GM13977 (cell line): Measurements from ENCODE around the gene SCMH1.

Source experiments
- DNase-seq: peaks from one replicate; pipeline ENCODE4 v3.0.0; 2012; ENCODE audit warnings: low spot score
- in situ Hi-C: fragments of 300-500 bp; cut with MboI; formaldehyde crosslinking; loops from one replicate; pipeline ENCODE4 v1.12.0; 2022; ENCODE audit warnings: low sequenced_read_pairs, low pct_unique_long_range_greater_than_20kb, mixed read lengths, inconsistent platforms; ENCODE audit not compliant: unreplicated experiment
- TF ChIP-seq, protein P1 (sequence below): IDR thresholded peaks from 2 replicates; pipeline ENCODE4 v1.5.1; 2012; ENCODE audit warnings: mild to moderate bottlenecking, control low read depth; ENCODE audit not compliant: insufficient read depth; ENCODE audit errors: extremely low read depth, missing control alignments

SCMH1 gene

GRCh38 chr1:41242342-41243078 is 404 bp upstream of the SCMH1 start:
- in situ Hi-C loops: no loop called here
- peak; percentile 27 for DNase-seq
- TF ChIP-seq, protein P1, sequence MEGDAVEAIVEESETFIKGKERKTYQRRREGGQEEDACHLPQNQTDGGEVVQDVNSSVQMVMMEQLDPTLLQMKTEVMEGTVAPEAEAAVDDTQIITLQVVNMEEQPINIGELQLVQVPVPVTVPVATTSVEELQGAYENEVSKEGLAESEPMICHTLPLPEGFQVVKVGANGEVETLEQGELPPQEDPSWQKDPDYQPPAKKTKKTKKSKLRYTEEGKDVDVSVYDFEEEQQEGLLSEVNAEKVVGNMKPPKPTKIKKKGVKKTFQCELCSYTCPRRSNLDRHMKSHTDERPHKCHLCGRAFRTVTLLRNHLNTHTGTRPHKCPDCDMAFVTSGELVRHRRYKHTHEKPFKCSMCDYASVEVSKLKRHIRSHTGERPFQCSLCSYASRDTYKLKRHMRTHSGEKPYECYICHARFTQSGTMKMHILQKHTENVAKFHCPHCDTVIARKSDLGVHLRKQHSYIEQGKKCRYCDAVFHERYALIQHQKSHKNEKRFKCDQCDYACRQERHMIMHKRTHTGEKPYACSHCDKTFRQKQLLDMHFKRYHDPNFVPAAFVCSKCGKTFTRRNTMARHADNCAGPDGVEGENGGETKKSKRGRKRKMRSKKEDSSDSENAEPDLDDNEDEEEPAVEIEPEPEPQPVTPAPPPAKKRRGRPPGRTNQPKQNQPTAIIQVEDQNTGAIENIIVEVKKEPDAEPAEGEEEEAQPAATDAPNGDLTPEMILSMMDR: no peak

GRCh38 chr1:41241354-41241748 is 755 bp downstream of the SCMH1 start:
- in situ Hi-C loops: no loop called here
- TF ChIP-seq, protein P1: no peak
- DNase-seq: peak; percentile 82

- DNase-seq: peak; percentile 46
- in situ Hi-C loops: no loop called here
- TF ChIP-seq, protein P1: no peak
Observed at GRCh38 chr1:41240781-41241353, 1.2 kb downstream of the SCMH1 start.

GRCh38 chr1:41239988-41240610 is 2.0 kb downstream of the SCMH1 start:
- in situ Hi-C loops: no loop called here
- DNase-seq: peak; percentile 44
- TF ChIP-seq, protein P1: peak; percentile 35

DNA sequence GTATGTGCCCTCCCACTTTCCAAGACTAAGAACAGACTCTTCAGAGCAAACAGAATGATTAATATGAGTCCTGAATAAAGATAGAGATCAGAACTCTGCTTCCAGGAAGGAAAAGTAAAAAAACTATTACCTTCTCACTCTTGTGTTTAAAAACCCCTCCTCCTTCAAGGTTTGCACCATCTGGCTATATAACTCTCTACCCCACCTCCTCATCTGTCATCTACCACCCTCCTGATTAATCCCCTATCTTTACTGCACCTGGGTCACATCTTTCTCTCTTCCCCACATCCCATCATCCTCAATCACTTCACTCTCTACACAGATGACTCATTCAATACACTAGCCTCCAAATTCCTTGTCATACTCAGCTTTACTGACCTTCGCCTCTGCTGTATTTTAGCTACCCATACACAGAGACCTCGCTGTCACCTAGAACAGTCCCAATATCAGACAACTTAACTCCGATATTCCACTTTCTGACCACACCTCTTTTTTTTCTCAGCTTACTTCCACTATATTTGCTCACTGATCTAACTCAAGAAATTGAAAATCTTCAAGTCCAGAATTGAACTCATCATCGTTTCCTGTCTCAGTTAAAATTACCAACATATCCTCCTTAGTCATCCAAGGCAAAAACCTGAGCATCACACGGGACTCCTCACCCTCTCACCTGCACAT is 3.7 kb downstream of the SCMH1 start:
- in situ Hi-C loops: no loop called here
- TF ChIP-seq, protein P1: no peak
- DNase-seq: no peak

DNA sequence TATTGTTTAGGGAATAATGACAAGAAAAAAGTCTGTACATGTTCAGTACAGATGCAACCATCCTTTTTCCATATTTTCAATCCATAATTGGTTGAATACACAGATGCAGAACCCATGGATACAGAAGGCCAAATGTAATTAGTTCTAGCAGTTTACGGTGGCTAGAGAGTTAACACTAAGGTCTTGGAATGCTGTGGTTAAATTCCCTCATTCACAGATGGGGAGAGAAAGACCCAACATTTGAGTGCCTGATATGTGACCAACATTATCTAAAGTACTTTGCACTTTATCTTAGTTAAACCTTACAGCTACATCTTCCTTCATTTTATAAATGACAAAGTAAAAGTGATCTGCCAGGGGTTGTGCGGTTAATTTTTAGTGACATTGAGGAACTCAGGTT is 5.3 kb downstream of the SCMH1 start:
- TF ChIP-seq, protein P1: no peak
- no peak for DNase-seq
- in situ Hi-C loops: no loop called here
